IPS-18c (cell line): ENCODE results near the gene SMIM35.
"Not testable (repeated sequence)": the region's sequence is repeated elsewhere in the genome, so short reads cannot be mapped to it uniquely, and the experiment has no call there.

Experiments used
- H3K4me3 ChIP-seq: 2 replicates; pipeline ENCODE4 v1.7.0; 2013; ENCODE audit warnings: low read depth, mild to moderate bottlenecking, low read length, moderate library complexity; ENCODE audit not compliant: insufficient read depth
- H3K9me3 ChIP-seq: one replicate; pipeline ENCODE4 v1.6.1; 2013; ENCODE audit warnings: mild to moderate bottlenecking, low read length, moderate library complexity; ENCODE audit not compliant: control insufficient read depth, insufficient read depth

Gene SMIM35

DNA sequence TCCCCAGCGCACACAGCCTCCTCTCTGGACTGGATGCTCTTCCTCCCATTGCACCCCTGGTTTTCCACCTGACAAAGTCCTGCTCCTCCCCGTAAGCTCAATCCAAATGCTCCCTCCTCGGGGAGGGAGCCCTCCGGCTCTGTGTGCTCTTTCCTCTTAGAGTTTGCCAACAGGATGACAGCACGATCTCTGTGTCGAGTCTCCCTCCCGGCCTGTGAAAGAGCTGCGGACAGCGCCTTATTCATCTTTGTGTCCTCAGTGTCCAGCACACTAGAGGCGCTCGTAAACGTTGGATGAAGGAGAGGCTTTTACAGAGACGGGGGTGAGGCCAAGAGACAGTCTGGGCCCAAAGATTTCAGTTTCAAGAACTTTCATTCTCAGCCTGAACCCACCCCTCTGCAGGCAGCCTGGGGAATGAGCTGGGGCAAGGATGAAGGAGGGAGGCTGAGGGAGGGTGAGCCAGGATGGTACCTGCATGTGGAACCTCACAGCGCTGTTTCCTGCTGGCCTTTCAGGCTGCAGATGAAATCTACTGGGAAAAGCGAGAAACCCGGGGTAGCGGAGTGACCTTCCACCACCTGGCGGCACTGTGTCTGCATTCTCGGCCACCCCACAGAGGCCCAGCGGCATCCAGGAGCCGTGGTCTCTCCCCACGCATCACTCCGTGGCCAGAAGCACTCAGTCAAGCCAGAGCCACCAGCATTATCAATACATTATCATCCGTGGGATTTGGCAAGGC is 18.4 kb downstream of the SMIM35 start:
- Histone ChIP-seq H3K9me3 (no peaks in the 10 kb centered on the region), H3K4me3 (no peak overlapping the region)

- H3K4me3 ChIP-seq = no peak overlapping the region
Observed at GRCh38 chr11:118067006-118067405, 19.8 kb downstream of the SMIM35 start.

GRCh38 chr11:118065384-118065783 is 21.4 kb downstream of the SMIM35 start:
- H3K4me3 ChIP-seq = no peak overlapping the region
- H3K9me3 ChIP-seq = no peaks in the 10 kb centered on the region

More at GRCh38 chr11:118067006-118067405, 19.8 kb downstream of the SMIM35 start:
- no peaks in the 10 kb centered on the region for H3K9me3 ChIP-seq

GRCh38 chr11:118064956-118065355 is 21.8 kb downstream of the SMIM35 start:
- Histone ChIP-seq H3K4me3 (no peak overlapping the region), H3K9me3 (no peaks in the 10 kb centered on the region)

GRCh38 chr11:118062631-118063030 is 24.1 kb downstream of the SMIM35 start:
- not testable (repeated sequence) for H3K4me3 ChIP-seq, H3K9me3 ChIP-seq

DNA sequence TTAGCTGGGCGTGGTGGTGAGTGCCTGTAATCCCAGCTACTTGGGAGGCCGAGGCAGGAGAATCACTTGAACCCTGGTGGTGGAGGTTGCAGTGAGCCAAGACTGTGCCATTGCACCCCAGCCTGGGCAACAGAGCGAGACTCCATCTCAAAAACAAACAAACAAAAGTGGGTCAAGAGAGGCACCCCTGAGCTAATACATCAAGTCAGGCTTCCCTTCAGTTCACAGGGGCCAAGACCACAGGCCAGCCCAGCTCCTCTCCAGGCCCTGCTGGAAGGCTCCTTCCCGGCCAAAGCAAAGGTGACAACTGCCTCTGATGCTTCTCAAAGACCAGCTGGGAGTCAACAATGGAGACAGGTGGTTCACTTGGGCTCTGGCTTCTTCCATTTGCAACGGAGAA is 24.6 kb downstream of the SMIM35 start:
- H3K9me3 ChIP-seq, H3K4me3 ChIP-seq: not testable (repeated sequence)

DNA sequence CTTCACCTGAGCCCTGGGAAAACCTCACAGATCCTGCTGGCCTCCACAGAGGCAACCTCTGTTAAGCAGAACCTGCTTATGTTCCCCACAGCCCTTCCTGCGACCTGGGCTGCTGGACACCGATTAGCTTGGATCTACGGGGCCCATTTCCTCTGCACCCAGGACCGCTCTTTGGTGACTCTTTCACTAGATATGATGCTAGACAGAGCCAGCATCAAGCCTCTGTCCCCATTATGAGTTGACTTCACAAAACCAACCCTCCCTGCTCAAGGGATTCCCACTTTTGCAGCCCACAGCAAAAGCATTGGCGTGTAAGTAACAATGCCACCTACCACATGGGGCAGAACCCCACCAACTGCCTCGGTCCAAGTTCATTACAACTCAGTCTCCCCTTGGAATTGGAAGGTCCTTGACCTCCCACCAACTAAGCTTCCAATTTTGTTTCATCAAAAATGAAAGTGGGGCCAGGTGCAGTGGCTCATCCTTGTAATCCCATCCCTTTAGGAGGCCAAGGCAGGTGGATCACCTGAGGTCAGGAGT is 25.1 kb downstream of the SMIM35 start:
- Histone ChIP-seq H3K9me3 (no peaks in the 10 kb centered on the region), H3K4me3 (no peak overlapping the region)

GRCh38 chr11:118060869-118061268 is 25.9 kb downstream of the SMIM35 start:
- Histone ChIP-seq H3K9me3 (no peaks in the 10 kb centered on the region), H3K4me3 (no peak overlapping the region)

DNA sequence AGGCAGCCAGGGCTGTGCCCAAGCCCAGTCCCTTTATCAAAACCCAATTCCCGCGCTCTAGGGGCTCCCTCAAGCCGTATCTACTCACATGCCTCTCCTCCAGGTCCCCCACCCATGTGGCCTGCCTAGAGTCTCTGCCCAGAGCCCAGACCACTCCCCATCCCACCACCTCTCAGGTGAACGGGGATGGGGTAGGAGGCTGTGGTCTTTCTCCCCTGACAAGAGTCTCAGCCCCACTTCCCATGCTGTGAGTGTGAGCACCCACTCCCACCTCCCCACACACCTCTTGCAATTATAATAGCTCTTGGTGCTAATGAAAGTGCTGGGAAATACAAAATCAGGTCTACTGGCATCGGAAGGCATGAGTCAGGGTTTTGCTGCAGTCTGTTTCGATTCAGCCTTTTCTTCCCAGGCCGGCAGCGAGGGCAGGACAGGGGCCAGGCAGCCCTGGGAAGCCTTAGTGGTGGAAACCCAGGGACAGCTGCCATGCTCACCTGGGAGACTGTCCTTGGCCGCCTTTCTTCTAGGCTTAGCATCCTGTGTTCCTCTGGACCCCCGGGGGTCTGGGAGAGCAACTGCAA is 26.6 kb downstream of the SMIM35 start:
- no peaks in the 10 kb centered on the region for H3K9me3 ChIP-seq
- no peak overlapping the region for H3K4me3 ChIP-seq

DNA sequence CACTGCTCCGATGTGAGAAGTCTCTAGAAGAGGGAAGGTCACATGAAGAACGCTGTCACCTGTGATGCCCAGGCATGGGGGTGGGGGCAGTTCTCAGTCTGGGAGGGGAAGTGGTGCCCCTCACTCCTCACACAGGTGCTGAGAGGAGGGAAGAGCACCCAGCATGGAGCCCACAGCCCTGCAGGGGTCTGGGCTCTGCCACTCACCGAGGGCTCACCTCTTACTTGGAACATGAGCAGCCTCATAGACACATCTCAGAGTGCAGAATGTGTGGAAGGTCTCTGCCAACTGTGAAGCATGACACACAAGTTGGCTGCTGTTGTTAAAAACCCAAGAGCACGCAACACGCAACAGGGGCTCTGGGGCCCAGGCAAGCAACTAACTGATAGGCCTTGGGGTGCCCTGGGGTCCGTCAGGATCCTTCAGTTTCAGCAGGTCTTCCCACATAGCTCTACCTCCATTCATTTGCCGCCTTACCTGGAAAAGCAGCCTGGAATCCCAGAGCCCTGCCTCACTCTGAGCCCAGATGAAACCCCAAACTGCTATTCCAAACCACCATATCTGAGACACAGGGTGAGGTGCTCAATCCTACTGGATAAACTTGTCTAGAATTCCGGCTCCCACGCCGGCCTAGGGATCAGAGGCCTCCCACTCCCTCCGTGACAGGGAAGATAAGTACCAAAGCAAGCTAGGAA is 27.4 kb downstream of the SMIM35 start:
- no peaks in the 10 kb centered on the region for H3K9me3 ChIP-seq
- H3K4me3 ChIP-seq = no peak overlapping the region

GRCh38 chr11:118058311-118059245 is 28.2 kb downstream of the SMIM35 start:
- Histone ChIP-seq H3K4me3 (no peak overlapping the region), H3K9me3 (no peaks in the 10 kb centered on the region)

DNA sequence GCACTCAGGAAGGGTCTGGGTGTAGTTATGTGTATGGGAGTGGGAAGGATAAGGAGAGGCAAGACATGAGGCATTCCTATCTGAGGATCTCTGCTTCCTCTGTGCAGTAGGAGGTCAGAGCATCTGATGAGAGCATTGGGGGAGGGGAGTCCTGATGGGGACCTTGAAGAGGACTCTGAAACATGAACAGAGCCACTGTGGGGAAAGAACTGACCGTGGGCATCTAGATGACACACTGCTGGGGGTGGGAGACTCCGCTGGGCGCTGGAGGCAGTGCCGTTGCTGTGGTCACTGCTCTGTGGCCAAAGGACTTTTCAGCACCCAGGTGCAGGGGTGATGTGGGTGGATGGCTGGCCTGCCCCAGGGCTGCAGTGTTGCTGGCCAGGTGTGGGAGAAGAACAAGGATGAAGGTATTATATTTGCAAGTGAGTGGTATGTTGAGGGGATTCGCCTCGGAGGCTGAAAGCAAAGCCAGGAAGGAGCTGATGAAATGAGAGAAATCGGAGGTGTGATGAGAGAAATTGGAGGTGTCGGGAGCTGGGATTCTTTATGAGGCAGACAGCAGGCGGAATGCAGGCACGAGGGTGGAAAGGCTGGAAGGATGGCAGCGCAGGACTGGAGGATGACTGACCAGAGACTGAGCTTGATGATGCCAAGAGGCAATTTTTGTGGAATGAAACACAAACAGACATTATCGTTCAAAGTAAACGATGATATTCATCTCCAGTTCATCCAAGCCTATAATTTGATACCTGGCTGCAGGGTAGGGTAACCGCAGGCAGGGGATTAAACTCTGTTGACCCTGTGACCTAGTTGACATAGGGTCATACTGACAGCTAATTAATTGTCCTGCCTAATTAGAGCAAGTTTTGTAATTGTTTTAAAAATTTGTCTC is 29.3 kb downstream of the SMIM35 start:
- Histone ChIP-seq H3K4me3 (no peak overlapping the region), H3K9me3 (no peaks in the 10 kb centered on the region)

- no peaks in the 10 kb centered on the region for H3K9me3 ChIP-seq
- no peak overlapping the region for H3K4me3 ChIP-seq
Observed at GRCh38 chr11:118056806-118057205, 30.0 kb downstream of the SMIM35 start.

DNA sequence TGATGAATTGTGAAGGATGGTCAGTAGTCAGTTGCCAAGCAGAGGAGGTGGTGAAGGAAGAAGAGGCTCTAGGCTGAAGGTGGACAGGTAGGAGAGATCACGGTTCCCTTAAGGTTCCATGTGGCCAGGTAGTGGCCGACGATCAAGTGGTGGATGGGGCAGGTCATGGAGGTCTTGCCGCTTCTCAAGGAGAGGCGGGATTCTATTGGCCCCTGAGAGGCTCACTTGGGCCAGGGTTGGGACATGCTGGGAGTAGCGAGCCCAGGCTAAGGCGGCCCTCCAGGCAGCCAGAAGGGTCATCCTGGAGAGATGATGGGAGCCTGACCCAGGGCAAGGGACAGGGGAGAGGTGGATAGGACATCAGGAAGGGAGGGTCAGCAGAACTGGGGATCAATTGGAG is 30.8 kb downstream of the SMIM35 start:
- Histone ChIP-seq H3K4me3 (no peak overlapping the region), H3K9me3 (no peaks in the 10 kb centered on the region)

DNA sequence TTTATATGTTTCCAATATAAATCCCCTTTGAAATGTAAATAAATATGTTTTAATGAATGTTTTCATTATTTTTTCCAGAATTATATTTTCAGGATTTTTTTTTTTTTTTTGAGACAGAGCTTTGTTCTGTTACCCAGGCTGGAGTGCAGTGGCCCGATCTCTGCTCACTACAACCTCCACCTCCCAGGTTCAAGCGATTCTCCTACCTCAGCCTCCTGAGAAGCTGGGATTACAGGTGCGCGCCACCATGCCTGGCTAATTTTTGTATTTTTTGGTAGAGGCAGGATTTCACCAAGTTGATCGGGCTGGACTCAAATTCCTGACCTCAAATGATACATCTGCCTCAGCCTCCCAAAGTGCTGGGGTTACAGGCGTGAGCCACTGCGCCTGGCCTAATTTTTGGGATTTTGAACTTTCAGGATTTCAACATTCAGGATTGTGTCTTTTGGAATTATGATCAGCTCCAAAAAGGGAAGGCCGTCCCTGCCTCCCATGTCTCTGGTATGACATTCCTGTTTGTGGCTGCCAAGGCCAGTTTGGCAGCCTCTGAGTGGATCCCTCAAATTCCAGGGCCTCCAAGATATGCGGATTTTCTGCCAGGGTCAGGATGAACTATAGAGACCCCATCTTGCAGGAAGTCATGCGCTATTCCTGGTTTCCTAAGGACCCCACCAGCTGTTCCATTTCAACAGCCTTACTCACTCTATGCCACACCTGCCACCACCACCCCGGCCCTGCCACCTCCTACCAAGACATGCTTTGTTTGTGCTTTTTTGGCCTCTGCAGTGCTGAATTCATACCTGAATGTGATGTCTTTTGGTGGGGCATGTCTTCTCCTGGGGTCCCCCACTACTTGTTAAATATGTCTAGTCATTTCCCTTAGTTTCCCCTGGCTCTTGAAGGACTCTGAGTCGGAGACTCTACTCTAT is 31.8 kb downstream of the SMIM35 start:
- Histone ChIP-seq H3K4me3 (no peak overlapping the region), H3K9me3 (no peaks in the 10 kb centered on the region)
